HepG2 (cell line): ENCODE measurements around the gene ADCY9. TPM values are rescaled to one million over a fixed set of nuclear protein-coding genes. Genes with fewer than 3 reads are reported as not detected.

Source experiments
- CBFB ChIP-seq: sonication (generic); formaldehyde crosslinking; IDR thresholded peaks from 2 replicates; pipeline ENCODE4 v1.4.0; 2020; ENCODE audit warnings: missing genetic modification reagents
- CBX5 ChIP-seq: sonication (generic); formaldehyde crosslinking; IDR thresholded peaks from 2 replicates; pipeline ENCODE4 v1.4.0; 2020; ENCODE audit warnings: missing genetic modification reagents, borderline replicate concordance
- FIP1L1 ChIP-seq: fragments of 200-400 bp; formaldehyde crosslinking; IDR thresholded peaks from 2 replicates; pipeline ENCODE4 v1.6.1; 2018; ENCODE audit warnings: low read depth, mild to moderate bottlenecking, low read length, moderate library complexity, borderline replicate concordance; ENCODE audit not compliant: insufficient read depth
- HNF4G ChIP-seq, 2 experiments: sonication (generic) in 1 of 2; formaldehyde crosslinking in 1 of 2; IDR thresholded peaks; 2 replicates each; pipeline versions ENCODE4 v1.4.0 to v1.6.1; 2011 to 2020; ENCODE audit warnings: borderline replicate concordance in 2 of 2, low read depth in 2 of 2, mild to moderate bottlenecking in 2 of 2, low read length in 1 of 2, missing genetic modification reagents in 1 of 2, moderate library complexity in 1 of 2
- KDM5A ChIP-seq: fragments of 200-600 bp; sonication (generic); IDR thresholded peaks from 2 replicates; pipeline ENCODE4 v1.7.0; 2018; ENCODE audit warnings: antibody characterized with exemption, mild to moderate bottlenecking, low read length, borderline replicate concordance
- NFATC3 ChIP-seq: sonication (generic); formaldehyde crosslinking; IDR thresholded peaks from 2 replicates; pipeline ENCODE4 v1.5.1; 2020; ENCODE audit warnings: mild to moderate bottlenecking, missing genetic modification reagents
- NR2F6 ChIP-seq, 2 experiments: IDR thresholded peaks; 2 replicates each; pipeline ENCODE4 v1.6.1; 2016; ENCODE audit warnings: antibody characterized with exemption in 1 of 2, mild to moderate bottlenecking in 1 of 2
- PHB2 ChIP-seq: fragments of 450-650 bp; IDR thresholded peaks from 2 replicates; pipeline ENCODE4 v1.6.1; 2018; ENCODE audit not compliant: partially characterized antibody
- PITX1 ChIP-seq: sonication (generic); formaldehyde crosslinking; IDR thresholded peaks from 2 replicates; pipeline ENCODE4 v1.5.1; 2020; ENCODE audit warnings: mild to moderate bottlenecking, missing genetic modification reagents
- PRMT3 ChIP-seq: sonication (generic); formaldehyde crosslinking; IDR thresholded peaks from 2 replicates; pipeline ENCODE4 v1.8.1; 2022; ENCODE audit warnings: low read depth, mild to moderate bottlenecking, moderate library complexity, missing genetic modification reagents, borderline replicate concordance
- SOX5 ChIP-seq: IDR thresholded peaks from 2 replicates; pipeline ENCODE4 v1.6.1; 2016; ENCODE audit warnings: borderline replicate concordance
- SRSF1 ChIP-seq: fragments of 200-400 bp; formaldehyde crosslinking; optimal IDR thresholded peaks from 2 replicates; pipeline ENCODE3; 2017; ENCODE audit warnings: mild to moderate bottlenecking, low read depth, low read length, moderate library complexity
- ZFAT ChIP-seq: sonication (generic); formaldehyde crosslinking; conservative IDR thresholded peaks from 2 replicates; pipeline ENCODE4 v1.8.1; 2023; ENCODE audit warnings: missing genetic modification reagents, inconsistent platforms
- ZFP36 ChIP-seq: fragments of 150-350 bp; IDR thresholded peaks from 2 replicates; pipeline ENCODE4 v1.6.1; 2018; ENCODE audit warnings: borderline replicate concordance, low read length, low read depth; ENCODE audit not compliant: partially characterized antibody
- ZFP90 ChIP-seq: sonication (generic); formaldehyde crosslinking; IDR thresholded peaks from 2 replicates; pipeline ENCODE4 v1.8.0; 2022; ENCODE audit warnings: missing genetic modification reagents, mild to moderate bottlenecking, inconsistent platforms, borderline replicate concordance
- ZMYM3 ChIP-seq: sonication (generic); formaldehyde crosslinking; IDR thresholded peaks from 2 replicates; pipeline ENCODE4 v1.5.1; 2020; ENCODE audit warnings: mild to moderate bottlenecking, missing genetic modification reagents
- ZNF367 ChIP-seq: sonication (generic); formaldehyde crosslinking; IDR thresholded peaks from 2 replicates; pipeline ENCODE4 v1.4.0; 2020; ENCODE audit warnings: missing genetic modification reagents, borderline replicate concordance
- ZNF557 ChIP-seq: sonication (generic); formaldehyde crosslinking; IDR thresholded peaks from 2 replicates; pipeline ENCODE4 v1.4.0; 2020; ENCODE audit warnings: missing genetic modification reagents
- polyA plus RNA-seq, 8 experiments: library from polyadenylated mRNA; depleted of rRNA in 3 of 8; stranded (reverse) in 7 of 8; unstranded in 1 of 8; fragments of >200 nt; fragmentation: Illumina TruSeq in 4 of 8; extraction: Trizol in 4 of 8; gene quantifications; 2 replicates each; pipeline versions ENCODE4 v1.2.1 to v1.2.3, GENCODE V29; 2011 to 2016; ENCODE audit warnings: low read depth in 4 of 8, missing spikeins in 1 of 8, mixed read lengths in 1 of 8; ENCODE audit not compliant: insufficient read depth in 1 of 8
- total RNA-seq, 5 experiments: library from RNA; depleted of rRNA; stranded (reverse); fragments of >200 nt; fragmentation: Illumina TruSeq; extraction: Trizol; gene quantifications; 2 replicates each; pipeline ENCODE4 v1.2.3, GENCODE V29; 2016; ENCODE audit warnings: low read depth in 1 of 5
- TF ChIP-seq, protein P1 (sequence below): sonication (generic); formaldehyde crosslinking; IDR thresholded peaks from 2 replicates; pipeline ENCODE4 v1.4.0; 2020; ENCODE audit warnings: low read depth, missing genetic modification reagents
- TF ChIP-seq, protein P2 (sequence below), 2 experiments: fragments of 450-650 bp in 1 of 2; sonication (generic) in 1 of 2; formaldehyde crosslinking; IDR thresholded peaks; 2 replicates each; pipeline versions ENCODE4 v1.5.0 to v1.8.0; 2020 to 2022; ENCODE audit warnings: mild to moderate bottlenecking in 1 of 2, missing genetic modification reagents in 1 of 2
- TF ChIP-seq, protein P3 (sequence below): sonication (generic); formaldehyde crosslinking; IDR thresholded peaks from 2 replicates; pipeline ENCODE4 v1.4.0; 2020; ENCODE audit warnings: mild to moderate bottlenecking, missing genetic modification reagents
- TF ChIP-seq, protein P4 (sequence below): sonication (generic); formaldehyde crosslinking; conservative IDR thresholded peaks from 2 replicates; pipeline ENCODE4 v1.8.0; 2022; ENCODE audit warnings: missing genetic modification reagents

ADCY9 gene
- total and polyA plus RNA-seq, 2 of the 13 experiments (the other 11 are each of a cell fraction or from before 2014, with no cell fraction given), result 11.2 to 13.9 TPM

DNA sequence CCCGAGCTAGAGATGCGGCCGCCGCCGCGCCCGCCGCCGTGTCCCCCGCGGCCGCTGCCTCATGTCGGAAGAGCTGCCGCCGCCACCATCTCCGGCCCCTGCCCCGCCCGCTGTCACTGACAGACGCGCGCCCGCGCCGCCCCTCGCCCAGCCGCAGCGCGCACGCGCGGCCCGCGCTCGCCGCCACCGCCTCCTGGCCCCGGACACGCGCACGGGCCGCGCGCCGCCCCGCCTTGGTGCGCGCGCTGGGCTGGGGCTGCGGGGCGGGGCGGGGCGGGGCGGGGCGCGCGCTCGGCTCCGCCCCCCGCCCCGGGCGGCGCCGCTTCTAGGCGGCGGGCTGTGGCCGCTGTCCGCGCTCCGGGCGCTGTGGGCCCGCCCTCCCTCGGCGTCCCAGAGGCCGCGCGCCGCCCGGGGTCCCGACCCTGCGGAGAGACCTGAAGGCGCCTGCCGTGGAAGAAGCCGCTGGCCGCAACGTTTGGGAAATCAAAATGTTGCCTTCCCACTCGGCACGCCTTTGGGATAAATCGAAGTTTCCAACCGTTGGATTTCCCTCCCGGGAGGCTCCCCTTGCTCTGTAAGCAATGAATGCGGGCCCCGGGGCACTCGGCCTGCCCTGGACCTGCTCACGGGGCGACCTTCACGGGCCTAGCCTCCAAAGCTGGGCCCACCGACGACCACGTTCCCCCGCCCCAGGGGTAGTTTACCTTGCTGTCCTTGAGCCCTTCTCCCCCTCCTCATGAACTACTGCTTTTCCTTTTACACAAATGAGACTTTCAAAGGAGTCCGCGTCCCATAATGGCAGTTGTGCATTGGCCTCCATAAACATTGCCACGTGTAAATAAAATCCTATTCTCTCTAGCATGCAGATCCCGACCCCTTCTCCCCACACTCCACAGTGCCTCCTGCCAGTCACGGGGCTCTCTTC, at the start of gene ADCY9 (continued):
- TF ChIP-seq, protein P1, sequence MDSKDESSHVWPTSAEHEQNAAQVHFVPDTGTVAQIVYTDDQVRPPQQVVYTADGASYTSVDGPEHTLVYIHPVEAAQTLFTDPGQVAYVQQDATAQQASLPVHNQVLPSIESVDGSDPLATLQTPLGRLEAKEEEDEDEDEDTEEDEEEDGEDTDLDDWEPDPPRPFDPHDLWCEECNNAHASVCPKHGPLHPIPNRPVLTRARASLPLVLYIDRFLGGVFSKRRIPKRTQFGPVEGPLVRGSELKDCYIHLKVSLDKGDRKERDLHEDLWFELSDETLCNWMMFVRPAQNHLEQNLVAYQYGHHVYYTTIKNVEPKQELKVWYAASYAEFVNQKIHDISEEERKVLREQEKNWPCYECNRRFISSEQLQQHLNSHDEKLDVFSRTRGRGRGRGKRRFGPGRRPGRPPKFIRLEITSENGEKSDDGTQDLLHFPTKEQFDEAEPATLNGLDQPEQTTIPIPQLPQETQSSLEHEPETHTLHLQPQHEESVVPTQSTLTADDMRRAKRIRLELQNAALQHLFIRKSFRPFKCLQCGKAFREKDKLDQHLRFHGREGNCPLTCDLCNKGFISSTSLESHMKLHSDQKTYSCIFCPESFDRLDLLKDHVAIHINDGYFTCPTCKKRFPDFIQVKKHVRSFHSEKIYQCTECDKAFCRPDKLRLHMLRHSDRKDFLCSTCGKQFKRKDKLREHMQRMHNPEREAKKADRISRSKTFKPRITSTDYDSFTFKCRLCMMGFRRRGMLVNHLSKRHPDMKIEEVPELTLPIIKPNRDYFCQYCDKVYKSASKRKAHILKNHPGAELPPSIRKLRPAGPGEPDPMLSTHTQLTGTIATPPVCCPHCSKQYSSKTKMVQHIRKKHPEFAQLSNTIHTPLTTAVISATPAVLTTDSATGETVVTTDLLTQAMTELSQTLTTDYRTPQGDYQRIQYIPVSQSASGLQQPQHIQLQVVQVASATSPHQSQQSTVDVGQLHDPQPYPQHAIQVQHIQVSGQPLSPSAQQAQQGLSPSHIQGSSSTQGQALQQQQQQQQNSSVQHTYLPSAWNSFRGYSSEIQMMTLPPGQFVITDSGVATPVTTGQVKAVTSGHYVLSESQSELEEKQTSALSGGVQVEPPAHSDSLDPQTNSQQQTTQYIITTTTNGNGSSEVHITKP (CRISPR knock-in tag), result no peak
- TF ChIP-seq ZFAT (CRISPR knock-in tag), result no peak
- TF ChIP-seq ZFP36, result no peak
- no peak for TF ChIP-seq KDM5A
- no peak for TF ChIP-seq ZNF557 (CRISPR knock-in tag)
- TF ChIP-seq PRMT3, result no peak
- TF ChIP-seq NR2F6 (IDR thresholded peaks at IDR 0.05), result no peak
- no peak for TF ChIP-seq NR2F6 (CRISPR knock-in tag; IDR thresholded peaks at IDR 0.05)
- no peak for TF ChIP-seq PHB2
- TF ChIP-seq, protein P2, sequence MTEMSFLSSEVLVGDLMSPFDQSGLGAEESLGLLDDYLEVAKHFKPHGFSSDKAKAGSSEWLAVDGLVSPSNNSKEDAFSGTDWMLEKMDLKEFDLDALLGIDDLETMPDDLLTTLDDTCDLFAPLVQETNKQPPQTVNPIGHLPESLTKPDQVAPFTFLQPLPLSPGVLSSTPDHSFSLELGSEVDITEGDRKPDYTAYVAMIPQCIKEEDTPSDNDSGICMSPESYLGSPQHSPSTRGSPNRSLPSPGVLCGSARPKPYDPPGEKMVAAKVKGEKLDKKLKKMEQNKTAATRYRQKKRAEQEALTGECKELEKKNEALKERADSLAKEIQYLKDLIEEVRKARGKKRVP (CRISPR knock-in tag; IDR thresholded peaks at IDR 0.05), result no peak
- no peak for TF ChIP-seq PITX1
- no peak for TF ChIP-seq ZNF367 (CRISPR knock-in tag)
- TF ChIP-seq SOX5 (CRISPR knock-in tag), result no peak
- no peak for TF ChIP-seq CBX5 (CRISPR knock-in tag)
- TF ChIP-seq ZFP90 (CRISPR knock-in tag), result peak; percentile 46; the same call in 1 of the 2 replicates
- no peak for TF ChIP-seq HNF4G (IDR thresholded peaks at IDR 0.05; ENCODE audit: borderline replicate concordance, low read depth, low read length)
- TF ChIP-seq HNF4G (CRISPR knock-in tag; IDR thresholded peaks at IDR 0.05; ENCODE audit: borderline replicate concordance, low read depth), result no peak
- TF ChIP-seq ZMYM3, result no peak
- no peak for TF ChIP-seq SRSF1
- no peak for TF ChIP-seq CBFB (CRISPR knock-in tag)
- TF ChIP-seq NFATC3 (CRISPR knock-in tag), result no peak
- no peak for TF ChIP-seq FIP1L1
- TF ChIP-seq, protein P3, sequence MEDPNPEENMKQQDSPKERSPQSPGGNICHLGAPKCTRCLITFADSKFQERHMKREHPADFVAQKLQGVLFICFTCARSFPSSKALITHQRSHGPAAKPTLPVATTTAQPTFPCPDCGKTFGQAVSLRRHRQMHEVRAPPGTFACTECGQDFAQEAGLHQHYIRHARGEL (CRISPR knock-in tag), result no peak
- TF ChIP-seq, protein P4, sequence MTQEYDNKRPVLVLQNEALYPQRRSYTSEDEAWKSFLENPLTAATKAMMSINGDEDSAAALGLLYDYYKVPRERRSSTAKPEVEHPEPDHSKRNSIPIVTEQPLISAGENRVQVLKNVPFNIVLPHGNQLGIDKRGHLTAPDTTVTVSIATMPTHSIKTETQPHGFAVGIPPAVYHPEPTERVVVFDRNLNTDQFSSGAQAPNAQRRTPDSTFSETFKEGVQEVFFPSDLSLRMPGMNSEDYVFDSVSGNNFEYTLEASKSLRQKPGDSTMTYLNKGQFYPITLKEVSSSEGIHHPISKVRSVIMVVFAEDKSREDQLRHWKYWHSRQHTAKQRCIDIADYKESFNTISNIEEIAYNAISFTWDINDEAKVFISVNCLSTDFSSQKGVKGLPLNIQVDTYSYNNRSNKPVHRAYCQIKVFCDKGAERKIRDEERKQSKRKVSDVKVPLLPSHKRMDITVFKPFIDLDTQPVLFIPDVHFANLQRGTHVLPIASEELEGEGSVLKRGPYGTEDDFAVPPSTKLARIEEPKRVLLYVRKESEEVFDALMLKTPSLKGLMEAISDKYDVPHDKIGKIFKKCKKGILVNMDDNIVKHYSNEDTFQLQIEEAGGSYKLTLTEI, result no peak
